NCI-H146 treated with DMSO at 0.1 percent for 48 hours (cell line): Measurements from ENCODE around the gene TMC7.

Source experiments
- DNase-seq: peaks from one replicate; lab custom pipeline; 2025; ENCODE audit not compliant: unreplicated experiment; lab: John Stamatoyannopoulos, UW

TMC7 gene

GRCh38 chr16:19027416-19027815, 43.7 kb downstream of the TMC7 start:
- DNase-seq: no peak

DNA sequence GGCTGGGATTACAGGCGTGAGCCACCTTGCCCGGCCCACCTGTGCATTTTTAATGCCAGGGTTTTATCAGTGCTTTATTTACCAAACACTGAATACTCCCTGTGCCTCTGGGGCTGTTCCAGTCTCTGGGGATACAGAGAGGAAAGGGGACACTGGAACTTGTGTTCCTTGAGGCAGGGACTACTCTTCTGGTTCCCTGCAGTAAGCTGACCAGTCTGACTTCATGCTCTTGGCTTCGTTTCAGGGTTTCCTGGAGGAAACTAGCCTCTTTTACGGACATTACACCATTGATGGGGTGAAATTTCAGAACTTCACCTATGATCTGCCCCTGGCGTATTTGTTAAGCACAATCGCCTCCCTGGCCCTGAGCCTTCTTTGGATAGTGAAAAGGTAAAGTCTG, 46.2 kb downstream of the TMC7 start:
- DNase-seq: no peak

DNA sequence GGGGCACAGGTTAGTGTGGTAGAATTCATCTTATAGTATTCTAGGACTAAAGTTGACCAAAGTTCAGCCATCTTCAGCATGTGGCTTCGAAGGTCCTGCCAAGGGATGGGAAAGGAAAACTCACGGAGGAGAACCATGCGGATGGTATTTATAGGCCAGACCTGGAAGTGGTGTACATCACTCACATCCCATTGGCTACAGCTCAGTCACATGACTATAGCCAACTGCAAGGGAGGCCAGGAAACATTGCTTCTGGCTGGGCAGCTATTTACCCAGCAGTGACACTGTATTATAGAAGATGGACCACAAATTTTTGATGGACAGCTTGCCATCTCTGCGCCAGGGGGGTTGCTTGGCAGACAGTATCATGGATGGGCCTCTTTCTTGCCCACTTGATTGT, 48.0 kb downstream of the TMC7 start:
- DNase-seq: no peak

DNA sequence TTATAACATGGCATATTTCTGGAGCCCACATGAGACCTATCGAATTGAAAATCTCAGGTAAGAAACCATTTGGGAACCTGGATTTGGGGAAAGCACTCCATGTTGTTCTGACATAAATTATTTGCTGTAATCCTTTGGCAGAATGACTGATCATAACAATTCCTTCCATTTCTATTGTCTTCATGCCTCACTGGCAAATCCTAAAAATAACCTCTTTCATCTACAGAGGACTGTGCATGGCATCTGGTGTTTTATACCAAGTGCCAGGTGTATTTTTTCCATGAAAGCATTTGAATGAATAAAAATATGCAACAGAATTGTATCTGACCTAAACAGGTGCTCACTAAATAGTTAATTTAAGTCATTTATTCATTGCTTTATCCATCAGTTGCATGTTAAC, 50.0 kb downstream of the TMC7 start:
- DNase-seq: no peak

DNA sequence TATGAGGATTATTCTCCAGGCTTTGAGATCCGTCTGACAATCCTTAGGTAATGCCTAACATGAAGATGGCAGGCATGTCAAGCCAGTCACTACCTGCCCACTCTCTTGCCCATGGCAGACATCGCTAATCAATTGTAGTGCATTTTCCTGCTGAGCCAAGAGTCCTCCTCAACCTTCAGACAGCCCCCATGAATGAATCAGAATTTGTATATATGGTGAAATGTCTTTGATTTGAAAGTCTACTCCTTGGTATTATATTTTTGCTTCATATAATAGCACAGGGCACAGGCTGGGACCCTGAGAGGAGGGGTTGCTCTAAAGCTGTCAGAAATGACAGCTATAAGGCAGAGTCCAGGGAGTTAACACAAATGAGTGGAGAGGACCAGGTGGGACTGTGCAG, 56.7 kb downstream of the TMC7 start:
- DNase-seq: no peak

GRCh38 chr16:19044769-19045168, 61.0 kb downstream of the TMC7 start:
- DNase-seq: no peak

- DNase-seq: no peak
Measured at GRCh38 chr16:19046062-19046461, 62.3 kb downstream of the TMC7 start.

DNA sequence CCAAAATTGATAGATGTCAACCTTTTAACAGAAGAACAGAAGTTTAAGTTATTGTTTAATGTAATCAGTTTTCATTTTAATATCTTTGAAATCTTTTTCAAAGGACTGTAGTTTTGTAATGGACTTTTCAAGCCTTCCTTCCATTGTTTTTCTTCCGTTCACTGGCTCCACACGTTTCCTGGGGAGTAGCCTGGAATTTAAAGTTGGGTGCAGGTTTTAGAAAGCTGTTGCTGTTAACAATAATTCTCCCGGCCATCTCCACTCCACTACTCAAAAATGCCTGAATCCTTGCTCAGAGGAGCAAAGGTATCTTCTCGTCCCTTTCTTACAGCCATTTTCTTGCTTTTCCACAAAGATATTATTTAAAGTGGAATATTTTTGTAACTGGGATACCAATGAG, 79.0 kb downstream of the TMC7 start:
- no peak for DNase-seq

GRCh38 chr16:19066988-19067348, 83.2 kb downstream of the TMC7 start:
- DNase-seq: no peak

GRCh38 chr16:19067349-19068236, 83.9 kb downstream of the TMC7 start, which contains the start of gene COQ7:
Gene COQ7, plus strand, starts transcription at chr16:19067614. Its CDS starts 51 bp downstream, at chr16:19067665.
- DNase-seq: peak; percentile 99

- no peak for DNase-seq
Measured at GRCh38 chr16:19068237-19068815, 84.6 kb downstream of the TMC7 start.

DNA sequence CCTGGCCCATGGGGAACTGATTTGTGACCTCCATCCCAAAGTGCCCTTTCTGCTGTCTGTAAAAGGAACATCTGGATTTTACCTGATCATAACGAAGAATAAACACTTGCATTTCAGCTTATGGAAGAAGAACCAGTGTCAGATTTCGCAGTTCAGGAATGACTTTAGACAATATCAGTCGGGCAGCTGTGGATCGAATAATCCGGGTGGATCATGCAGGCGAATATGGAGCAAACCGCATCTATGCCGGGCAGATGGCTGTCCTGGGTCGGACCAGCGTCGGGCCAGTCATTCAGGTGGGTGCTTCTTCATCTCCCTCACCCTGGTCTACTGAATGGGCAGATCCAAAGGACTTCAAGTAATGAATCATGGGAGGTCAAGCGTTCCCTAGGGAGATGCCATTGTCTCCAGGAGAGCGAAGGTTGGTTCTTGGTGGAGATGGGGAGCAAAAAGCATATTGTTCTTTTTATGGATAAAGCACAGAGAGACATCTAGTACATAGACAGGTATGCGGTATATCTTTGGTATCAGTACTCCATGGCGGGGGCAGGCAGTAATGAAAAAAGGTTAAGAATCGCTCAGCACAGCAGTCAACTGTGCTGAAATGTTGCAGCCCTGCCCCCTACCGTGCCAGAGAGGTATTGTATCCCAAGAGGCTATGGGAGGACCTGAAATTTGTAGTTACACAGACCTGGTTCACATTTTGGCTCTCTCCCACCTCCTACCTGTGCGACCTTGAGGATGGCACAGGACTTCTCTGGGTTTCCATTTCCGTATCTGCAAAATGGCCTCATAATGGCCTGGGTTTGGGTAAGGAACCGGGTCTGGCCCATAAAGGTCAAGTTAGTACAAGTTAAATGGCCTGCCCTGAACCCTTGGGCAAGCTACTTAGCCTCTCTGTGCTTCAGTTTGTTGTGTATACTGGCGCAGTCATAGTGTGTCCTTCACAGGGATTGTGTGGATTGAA, 88.4 kb downstream of the TMC7 start:
- peak; percentile 23 for DNase-seq

DNA sequence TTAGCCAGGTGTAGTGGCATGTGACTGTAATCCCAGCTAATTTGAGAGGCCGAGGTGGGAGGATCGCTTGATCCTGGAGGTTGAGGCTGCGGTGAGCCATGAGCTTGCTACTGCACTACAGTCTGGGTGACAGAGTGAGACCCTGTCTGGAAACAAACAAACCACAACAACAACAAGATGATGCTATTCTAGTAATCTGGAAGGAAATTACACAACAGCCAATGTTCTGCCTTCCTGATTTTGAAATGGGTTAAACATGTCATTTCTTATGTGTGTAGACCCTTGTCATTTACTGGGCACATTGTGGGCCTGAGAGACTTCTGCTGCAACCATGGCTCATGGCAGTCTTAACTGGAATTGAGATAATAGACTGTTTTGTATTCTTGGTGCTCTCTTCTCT, 89.6 kb downstream of the TMC7 start:
- no peak for DNase-seq

DNA sequence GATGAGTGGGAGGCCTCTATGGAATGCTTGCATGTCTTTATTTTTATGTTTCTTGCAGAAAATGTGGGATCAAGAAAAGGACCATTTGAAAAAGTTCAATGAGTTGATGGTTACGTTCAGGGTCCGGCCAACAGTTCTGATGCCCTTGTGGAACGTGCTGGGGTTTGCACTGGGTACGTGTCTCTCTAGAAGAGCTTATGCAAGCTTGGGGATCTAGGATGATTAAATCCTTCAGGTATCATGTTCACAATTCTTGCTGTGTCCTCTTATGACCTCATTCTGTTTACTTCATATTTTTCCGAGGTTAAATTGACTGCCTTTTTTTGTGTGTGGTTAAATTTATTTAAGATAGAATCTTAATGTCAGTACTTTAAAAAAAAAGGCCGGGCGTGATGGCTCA, 90.1 kb downstream of the TMC7 start:
- no peak for DNase-seq

- DNase-seq: no peak
Measured at GRCh38 chr16:19075511-19075910, 91.8 kb downstream of the TMC7 start.

DNA sequence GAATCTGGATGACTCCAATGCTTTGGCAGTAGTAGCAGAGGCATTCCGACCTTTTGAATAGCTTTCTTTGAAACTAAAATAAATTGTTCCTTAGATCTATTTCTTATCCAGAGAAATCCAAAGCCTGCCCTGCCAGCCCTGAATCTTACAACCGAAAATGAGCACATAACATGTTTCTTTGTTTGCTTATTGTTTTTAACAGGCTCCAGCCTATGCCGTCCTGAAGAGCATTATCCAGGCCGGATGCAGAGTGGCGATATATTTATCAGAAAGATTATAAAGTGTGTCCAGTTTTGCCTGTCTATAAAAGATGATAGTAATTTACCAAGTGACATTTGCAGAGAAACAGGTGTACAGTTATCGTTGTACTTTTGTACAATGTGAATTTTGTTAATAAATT, 94.1 kb downstream of the TMC7 start:
- DNase-seq: no peak

DNA sequence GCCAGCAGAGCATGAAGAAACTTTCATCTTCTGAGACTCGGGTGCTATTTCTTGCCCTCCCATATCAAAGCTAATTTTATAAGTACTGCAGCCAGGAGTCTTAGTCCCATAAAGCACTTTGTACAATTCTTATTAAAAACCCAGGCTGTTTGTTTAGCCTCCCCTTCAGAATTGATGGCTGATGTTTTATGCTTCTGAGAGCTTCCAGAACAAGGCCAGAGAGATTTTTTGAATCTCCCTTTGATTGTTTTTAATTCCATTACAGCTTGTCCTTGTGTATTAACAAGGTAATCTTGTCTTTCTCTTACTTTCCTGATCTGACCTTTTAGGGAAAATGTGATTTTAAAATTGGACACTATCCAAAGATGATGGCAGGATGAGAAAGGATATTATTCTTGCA, 99.9 kb downstream of the TMC7 start:
- no peak for DNase-seq

DNA sequence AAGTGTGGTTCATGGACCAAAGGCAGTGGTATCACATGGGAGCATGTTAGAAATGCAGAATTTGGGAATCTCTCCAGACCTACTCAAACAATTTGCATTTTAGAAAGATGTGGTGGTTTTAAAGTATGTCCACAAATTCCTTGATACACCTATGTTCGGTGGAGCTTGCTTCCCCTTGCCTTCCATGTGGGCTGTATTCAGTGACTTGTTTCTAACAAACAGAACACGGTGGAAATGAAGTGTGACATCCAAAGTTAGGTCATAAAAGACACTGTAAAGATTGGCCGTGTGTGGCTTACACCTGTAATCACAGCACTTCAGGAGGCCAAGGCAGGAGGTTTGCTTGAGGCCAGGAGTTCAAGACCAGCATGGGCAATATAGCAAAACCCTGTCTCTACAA, 100.4 kb downstream of the TMC7 start:
- DNase-seq: no peak

GRCh38 chr16:19084879-19085278, 101.1 kb downstream of the TMC7 start:
- no peak for DNase-seq

- no peak for DNase-seq
Measured at GRCh38 chr16:19085679-19086200, 102.0 kb downstream of the TMC7 start.
